Measurements from ENCODE around the gene SDHD.

DNA sequence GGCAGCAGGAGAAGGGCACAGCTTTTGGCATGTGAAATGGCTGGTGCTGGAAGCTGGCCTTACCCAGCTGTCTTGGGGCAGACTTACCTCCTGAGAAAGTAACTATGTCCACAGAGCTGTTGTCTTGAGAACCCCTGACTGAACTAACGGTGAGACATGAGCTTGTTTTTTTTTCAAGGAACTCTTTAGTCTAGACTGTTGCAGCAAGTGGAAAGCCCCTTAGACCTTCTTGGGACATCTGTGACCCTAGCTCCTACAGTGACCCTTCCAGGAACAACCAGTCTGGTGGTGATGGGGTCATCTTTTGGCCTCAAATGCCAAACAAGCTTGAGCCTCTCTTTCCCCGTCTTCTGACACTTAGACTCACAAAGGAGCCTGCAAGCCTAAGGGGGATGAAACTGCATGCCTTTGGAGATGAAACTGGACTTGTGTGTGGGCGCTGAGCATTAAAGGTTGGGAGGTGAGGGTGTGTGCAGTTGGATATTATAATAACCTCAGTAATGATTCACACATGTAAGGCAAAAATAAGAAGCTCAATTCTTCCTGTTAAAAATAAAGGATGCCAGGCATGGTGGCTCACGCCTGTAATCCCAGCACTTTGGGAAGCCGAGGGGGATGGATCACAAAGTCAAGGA lies 35.4 kb downstream of the SDHD start:
- TF ChIP-seq, protein P1, sequence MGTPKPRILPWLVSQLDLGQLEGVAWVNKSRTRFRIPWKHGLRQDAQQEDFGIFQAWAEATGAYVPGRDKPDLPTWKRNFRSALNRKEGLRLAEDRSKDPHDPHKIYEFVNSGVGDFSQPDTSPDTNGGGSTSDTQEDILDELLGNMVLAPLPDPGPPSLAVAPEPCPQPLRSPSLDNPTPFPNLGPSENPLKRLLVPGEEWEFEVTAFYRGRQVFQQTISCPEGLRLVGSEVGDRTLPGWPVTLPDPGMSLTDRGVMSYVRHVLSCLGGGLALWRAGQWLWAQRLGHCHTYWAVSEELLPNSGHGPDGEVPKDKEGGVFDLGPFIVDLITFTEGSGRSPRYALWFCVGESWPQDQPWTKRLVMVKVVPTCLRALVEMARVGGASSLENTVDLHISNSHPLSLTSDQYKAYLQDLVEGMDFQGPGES (IDR thresholded peaks at IDR 0.05), result no peak
- TF ChIP-seq, protein P2, sequence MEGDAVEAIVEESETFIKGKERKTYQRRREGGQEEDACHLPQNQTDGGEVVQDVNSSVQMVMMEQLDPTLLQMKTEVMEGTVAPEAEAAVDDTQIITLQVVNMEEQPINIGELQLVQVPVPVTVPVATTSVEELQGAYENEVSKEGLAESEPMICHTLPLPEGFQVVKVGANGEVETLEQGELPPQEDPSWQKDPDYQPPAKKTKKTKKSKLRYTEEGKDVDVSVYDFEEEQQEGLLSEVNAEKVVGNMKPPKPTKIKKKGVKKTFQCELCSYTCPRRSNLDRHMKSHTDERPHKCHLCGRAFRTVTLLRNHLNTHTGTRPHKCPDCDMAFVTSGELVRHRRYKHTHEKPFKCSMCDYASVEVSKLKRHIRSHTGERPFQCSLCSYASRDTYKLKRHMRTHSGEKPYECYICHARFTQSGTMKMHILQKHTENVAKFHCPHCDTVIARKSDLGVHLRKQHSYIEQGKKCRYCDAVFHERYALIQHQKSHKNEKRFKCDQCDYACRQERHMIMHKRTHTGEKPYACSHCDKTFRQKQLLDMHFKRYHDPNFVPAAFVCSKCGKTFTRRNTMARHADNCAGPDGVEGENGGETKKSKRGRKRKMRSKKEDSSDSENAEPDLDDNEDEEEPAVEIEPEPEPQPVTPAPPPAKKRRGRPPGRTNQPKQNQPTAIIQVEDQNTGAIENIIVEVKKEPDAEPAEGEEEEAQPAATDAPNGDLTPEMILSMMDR (IDR thresholded peaks at IDR 0.05 in 2 of 3, conservative IDR thresholded peaks at IDR 0.05 in 1 of 3; ENCODE audit: control insufficient read depth in 2 of 3, extremely low read depth in 1 of 3, insufficient read depth in 1 of 3, low read depth in 3 of 3, low read length in 3 of 3), result no peak
- TF ChIP-seq HDAC6 (IDR thresholded peaks at IDR 0.05; ENCODE audit: unreplicated experiment) (no peak), SP1 (IDR thresholded peaks at IDR 0.05; ENCODE audit: low read depth, low read length) (no peak), RAD51 (IDR thresholded peaks at IDR 0.05) (no peak), ETV6 (conservative IDR thresholded peaks at IDR 0.05 in 1 of 2, IDR thresholded peaks at IDR 0.05 in 1 of 2; ENCODE audit: borderline replicate concordance in 1 of 2, low read depth in 1 of 2) (no peak), PAX5 (IDR thresholded peaks at IDR 0.05; ENCODE audit: borderline replicate concordance, low read depth, low read length) (no peak)
- TF ChIP-seq, protein P3, sequence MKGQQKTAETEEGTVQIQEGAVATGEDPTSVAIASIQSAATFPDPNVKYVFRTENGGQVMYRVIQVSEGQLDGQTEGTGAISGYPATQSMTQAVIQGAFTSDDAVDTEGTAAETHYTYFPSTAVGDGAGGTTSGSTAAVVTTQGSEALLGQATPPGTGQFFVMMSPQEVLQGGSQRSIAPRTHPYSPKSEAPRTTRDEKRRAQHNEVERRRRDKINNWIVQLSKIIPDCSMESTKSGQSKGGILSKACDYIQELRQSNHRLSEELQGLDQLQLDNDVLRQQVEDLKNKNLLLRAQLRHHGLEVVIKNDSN (IDR thresholded peaks at IDR 0.05; ENCODE audit: borderline replicate concordance, extremely low read length, insufficient read depth, low read depth, low read length), result no peak
